SIG-M5 (cell line): ENCODE data around the gene CXCL8.

Source experiments
- DNase-seq: peaks from one replicate; lab custom pipeline; 2025; lab: John Stamatoyannopoulos, UW

Gene CXCL8

GRCh38 chr4:73718375-73719373 lies 21.7 kb upstream of the CXCL8 start:
- DNase-seq, result peak; percentile 5

GRCh38 chr4:73721435-73721834 lies 18.9 kb upstream of the CXCL8 start:
- peak; percentile 0 for DNase-seq

- no peak for DNase-seq
Observed at GRCh38 chr4:73721909-73722308, 18.5 kb upstream of the CXCL8 start.

DNA sequence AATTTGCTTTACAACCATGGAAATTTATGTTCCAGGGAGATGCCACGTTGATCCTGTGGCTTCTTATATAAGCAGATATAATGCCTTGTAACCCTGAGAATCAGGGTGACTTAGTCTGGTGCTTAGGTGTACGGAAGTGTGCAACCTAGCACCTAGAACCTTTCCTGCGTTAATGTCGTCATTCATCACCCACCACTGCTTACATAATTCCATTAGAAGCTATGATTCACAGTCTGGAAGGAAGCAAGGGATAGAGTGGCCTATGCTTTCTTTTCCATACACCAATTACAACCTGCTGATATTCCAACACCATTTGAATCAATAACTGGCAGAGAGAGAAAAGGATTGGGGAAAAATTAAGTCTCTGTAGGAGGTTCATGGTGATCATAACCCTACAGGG lies 17.3 kb upstream of the CXCL8 start:
- no peak for DNase-seq

DNA sequence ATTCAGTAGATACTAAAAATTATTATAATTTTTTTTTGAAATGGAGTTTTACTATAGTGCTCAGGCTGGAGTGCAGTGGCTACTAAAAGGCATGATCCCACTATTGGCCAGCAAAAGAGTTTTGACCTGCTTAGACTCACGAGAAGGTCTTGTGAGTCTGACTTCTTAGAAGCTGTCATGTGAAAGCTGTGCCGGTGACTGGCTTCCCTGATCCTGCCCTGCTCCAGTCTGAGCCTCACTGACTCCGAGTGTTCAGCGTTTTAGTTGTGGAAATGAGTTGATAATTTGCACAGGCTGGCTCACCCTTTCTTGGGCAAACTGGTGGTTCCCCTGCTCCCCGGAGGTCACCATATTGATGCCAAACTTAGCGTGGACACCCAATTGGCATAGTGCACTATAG lies 16.4 kb upstream of the CXCL8 start:
- DNase-seq, result no peak

DNA sequence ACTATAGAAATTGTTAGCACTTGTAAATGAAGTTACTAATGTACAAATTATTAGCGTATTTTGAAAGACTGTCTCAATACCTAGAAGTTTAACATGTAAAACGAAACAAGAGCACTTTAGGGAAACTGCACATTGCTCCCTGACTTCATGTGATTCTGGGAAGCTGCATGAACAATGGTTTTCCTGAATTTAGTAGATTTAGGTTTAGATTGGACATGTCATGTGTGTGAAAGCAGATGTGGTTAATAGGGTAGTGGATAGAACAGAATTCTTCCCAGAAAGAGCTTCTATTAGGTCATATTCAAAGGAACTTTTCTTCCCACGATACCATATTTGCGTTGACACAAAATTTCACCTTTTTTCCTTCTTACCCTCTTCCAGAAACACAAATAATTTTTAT lies 14.9 kb upstream of the CXCL8 start:
- no peak for DNase-seq

DNA sequence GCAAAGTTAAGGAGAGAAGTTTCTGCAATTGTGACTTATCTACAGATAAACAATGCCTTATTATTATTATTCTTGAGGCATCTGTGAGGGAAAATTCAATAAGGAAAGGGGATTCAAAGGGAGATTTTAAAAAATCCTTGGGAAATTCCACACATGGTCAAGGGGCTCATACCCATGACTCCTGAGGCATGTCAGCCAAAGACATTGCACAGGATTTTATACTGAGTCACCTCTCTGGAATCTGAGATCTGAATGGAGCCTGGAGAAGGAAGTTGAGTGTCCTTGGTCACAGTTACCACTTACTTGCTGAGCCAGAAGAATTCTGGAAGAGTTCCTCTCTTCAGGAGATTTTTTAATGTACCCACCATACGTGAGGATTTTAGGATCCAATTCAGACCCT lies 14.4 kb upstream of the CXCL8 start:
- DNase-seq, result no peak

- DNase-seq, result no peak
Observed at GRCh38 chr4:73727685-73728084, 12.7 kb upstream of the CXCL8 start.

DNA sequence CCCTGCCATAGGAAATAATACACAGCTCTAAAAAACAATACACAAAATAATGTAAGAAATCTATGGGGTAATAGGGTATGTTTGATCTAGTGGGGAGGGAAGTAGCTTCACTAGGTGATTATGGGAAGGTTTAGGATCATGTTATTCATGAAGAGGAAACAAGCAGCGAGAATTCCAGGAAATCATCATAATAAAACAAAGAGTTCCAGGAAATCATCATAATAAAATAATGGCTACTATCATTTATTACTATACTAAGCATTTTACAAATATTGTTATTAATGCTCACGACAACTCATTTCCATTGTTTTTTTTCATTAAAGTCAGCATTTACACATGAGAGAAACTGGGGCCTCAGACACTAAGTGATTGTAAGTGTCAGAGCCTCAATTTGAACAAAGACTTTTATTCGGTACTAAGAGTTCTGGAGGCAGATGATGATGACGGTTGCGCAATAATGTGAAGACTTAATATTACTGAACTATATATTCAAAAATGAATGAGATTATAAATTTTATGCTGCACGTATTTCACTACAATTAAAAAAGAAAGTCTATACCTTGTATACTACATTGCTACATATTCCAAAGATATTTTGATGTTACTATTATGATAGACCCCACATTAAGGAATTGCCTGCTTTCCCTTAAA lies 12.2 kb upstream of the CXCL8 start:
- DNase-seq, result no peak

DNA sequence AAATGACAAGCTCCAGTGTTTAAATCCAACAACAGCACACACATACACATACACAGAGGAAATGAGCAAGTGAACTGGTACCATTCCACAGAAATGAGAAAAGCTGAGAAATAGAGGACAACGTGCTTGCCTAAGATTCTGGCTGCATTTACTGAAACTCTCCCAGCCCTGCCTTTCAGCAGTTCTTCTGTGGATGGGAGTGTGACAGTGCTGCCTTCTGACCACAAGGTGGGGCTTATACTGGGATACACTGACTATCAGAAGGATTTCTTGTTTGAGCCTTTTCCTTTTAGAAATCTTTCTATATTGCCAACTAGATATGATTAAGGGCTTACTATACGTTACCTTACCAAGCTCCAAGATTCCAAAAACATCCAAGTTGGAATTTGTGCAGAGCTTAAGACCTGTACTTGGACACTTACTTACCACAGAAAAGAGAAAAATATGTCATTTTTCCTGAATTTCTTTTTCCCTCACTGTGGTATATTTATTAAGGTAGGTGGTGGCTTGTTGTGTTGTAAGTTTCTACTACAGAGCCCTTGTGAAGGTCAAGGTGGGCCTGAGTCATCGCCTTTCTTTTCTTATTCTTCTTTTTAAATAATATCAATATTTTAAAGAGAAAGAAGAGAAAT lies 10.7 kb upstream of the CXCL8 start:
- peak; percentile 53 for DNase-seq

- DNase-seq, result no peak
Observed at GRCh38 chr4:73730292-73730691, 10.1 kb upstream of the CXCL8 start.

GRCh38 chr4:73730867-73731266 lies 9.5 kb upstream of the CXCL8 start:
- DNase-seq, result peak; percentile 51

GRCh38 chr4:73731968-73732610 lies 8.3 kb upstream of the CXCL8 start:
- DNase-seq, result peak; percentile 80

- no peak for DNase-seq
Observed at GRCh38 chr4:73732759-73733431, 7.5 kb upstream of the CXCL8 start.

DNA sequence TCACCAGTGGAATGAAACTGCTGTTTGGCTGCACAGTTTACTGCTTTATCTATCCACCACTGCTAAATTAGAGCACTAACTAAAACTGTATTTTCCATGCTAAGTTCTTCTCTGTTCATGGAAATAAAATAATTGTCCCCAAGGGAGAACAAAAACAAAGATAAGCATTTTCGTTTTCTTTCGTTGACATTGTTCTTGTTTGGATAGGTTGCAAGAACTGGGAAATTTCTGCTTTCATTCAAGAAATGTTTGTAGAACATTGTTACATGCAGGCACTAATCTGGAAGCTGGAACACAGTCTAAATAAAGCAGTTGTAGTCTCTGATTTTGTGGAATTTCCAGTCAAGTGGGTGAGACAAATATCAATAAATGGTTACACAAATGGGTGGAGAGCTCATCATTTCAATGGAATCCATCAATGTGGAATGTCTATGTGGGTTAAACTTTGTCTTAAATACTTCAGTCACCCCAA lies 5.8 kb upstream of the CXCL8 start:
- DNase-seq, result no peak

DNA sequence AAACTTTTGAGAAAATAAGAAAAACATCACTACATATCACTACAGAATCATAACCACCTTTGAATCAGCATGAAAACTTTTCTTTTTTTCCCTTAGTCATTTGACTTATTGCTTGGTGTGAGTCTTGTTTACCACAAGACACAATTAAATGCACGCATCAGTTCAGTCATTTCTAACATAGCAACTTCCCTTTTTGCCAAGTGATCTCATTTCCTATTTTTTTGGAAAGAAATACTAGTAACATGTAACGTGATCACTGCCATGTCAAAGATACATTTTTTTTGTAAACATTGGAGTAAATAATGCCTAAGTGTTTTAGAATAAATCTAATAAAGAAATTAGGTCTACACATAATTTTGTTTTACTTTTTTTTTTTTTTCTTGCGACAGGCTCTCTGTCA lies 5.1 kb upstream of the CXCL8 start:
- DNase-seq, result peak; percentile 84

GRCh38 chr4:73741031-73741749 lies 821 bp downstream of the CXCL8 start:
- no peak for DNase-seq

DNA sequence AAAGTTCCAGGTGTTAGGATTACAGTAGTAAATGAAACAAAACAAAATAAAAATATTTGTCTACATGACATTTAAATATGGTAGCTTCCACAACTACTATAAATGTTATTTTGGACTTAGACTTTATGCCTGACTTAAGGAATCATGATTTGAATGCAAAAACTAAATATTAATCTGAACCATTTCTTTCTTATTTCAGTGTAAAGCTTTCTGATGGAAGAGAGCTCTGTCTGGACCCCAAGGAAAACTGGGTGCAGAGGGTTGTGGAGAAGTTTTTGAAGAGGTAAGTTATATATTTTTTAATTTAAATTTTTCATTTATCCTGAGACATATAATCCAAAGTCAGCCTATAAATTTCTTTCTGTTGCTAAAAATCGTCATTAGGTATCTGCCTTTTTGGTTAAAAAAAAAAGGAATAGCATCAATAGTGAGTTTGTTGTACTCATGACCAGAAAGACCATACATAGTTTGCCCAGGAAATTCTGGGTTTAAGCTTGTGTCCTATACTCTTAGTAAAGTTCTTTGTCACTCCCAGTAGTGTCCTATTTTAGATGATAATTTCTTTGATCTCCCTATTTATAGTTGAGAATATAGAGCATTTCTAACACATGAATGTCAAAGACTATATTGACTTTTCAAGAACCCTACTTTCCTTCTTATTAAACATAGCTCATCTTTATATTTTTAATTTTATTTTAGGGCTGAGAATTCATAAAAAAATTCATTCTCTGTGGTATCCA lies 1.6 kb downstream of the CXCL8 start:
- no peak for DNase-seq

GRCh38 chr4:73742490-73743160 lies 2.3 kb downstream of the CXCL8 start:
- DNase-seq, result no peak

DNA sequence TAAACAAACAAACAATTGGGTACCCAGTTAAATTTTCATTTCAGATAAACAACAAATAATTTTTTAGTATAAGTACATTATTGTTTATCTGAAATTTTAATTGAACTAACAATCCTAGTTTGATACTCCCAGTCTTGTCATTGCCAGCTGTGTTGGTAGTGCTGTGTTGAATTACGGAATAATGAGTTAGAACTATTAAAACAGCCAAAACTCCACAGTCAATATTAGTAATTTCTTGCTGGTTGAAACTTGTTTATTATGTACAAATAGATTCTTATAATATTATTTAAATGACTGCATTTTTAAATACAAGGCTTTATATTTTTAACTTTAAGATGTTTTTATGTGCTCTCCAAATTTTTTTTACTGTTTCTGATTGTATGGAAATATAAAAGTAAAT lies 2.9 kb downstream of the CXCL8 start:
- DNase-seq, result no peak
